ENCODE measurements around the gene LYPD6B. TPM values are rescaled to one million over a fixed set of nuclear protein-coding genes. Genes with fewer than 3 reads are reported as not detected.

The LYPD6B gene
- total and polyA plus RNA-seq, 9 donors: 0.17 to 17.0 (median 1.2) TPM; not detected in 2

DNA sequence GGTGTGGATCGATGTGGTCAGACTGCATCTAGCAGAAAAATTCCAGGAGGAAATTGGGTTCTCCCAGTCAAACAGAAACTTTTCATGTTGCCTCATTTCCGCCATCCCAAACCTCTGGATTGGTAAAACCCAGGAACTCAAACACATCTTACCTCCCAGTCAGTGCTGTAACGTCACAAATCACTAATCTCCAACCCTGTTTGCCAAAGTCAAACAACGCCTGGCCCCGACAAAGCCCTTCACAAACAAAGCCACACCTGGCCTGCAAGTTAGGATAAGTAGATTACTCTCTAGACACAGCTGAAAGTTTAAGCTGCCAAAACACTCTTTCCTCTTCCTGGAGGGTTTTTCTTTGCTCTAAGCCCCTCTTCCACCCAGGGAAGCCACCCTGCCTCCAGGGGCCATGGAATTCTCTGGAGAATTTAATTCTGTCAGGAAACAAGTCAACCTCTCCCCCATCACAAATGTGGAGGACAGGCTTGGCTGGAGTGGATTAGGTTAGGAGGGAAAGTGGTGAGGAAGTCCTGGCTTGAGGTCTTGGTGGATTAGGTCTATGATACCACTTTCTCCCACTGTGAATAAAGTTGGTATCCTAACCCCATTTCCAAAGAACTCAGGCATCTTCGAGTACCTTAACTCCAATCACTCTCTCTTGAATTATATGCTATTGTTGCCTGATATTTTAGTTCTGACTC, 86.7 kb downstream of the LYPD6B start:
- intact Hi-C loops (cut with DNase I): no loop called here
- Histone ChIP-seq H3K27me3 (no peaks in the 10 kb centered on the region), H3K27ac (no peak overlapping the region), H3K9me3 (no peaks in the 10 kb centered on the region), H3K4me1 (ENCODE audit: insufficient read depth) (no peaks in the 10 kb centered on the region), H3K36me3 (no peaks in the 10 kb centered on the region), H3K4me3 (no peak overlapping the region)
- TF ChIP-seq POLR2A (IDR thresholded peaks at IDR 0.05): no peak
- TF ChIP-seq, protein P1, sequence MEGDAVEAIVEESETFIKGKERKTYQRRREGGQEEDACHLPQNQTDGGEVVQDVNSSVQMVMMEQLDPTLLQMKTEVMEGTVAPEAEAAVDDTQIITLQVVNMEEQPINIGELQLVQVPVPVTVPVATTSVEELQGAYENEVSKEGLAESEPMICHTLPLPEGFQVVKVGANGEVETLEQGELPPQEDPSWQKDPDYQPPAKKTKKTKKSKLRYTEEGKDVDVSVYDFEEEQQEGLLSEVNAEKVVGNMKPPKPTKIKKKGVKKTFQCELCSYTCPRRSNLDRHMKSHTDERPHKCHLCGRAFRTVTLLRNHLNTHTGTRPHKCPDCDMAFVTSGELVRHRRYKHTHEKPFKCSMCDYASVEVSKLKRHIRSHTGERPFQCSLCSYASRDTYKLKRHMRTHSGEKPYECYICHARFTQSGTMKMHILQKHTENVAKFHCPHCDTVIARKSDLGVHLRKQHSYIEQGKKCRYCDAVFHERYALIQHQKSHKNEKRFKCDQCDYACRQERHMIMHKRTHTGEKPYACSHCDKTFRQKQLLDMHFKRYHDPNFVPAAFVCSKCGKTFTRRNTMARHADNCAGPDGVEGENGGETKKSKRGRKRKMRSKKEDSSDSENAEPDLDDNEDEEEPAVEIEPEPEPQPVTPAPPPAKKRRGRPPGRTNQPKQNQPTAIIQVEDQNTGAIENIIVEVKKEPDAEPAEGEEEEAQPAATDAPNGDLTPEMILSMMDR (IDR thresholded peaks at IDR 0.05): no peak
- TF ChIP-seq EP300 (IDR thresholded peaks at IDR 0.05): no peak
- 67 to 70% (median 67%) methylated on average over 6 of the region's 6 CpGs for WGBS, 3 donors
- no peak for DNase-seq

GRCh38 chr2:149129433-149129832, 90.9 kb downstream of the LYPD6B start:
- H3K36me3 ChIP-seq: no peaks in the 10 kb centered on the region
- H3K9me3 ChIP-seq: no peaks in the 10 kb centered on the region
- DNase-seq: no peak
- TF ChIP-seq POLR2A (IDR thresholded peaks at IDR 0.05): no peak
- no peak for TF ChIP-seq EP300 (IDR thresholded peaks at IDR 0.05)
- TF ChIP-seq, protein P1 (IDR thresholded peaks at IDR 0.05): no peak
- no peaks in the 10 kb centered on the region for H3K4me1 ChIP-seq (ENCODE audit: insufficient read depth)
- intact Hi-C loops (cut with DNase I): no loop called here
- no peak overlapping the region for H3K4me3 ChIP-seq
- 61 to 71% (median 63%) methylated on average over 2 of the region's 2 CpGs for WGBS, 3 donors
- H3K27ac ChIP-seq: no peak overlapping the region
- no peaks in the 10 kb centered on the region for H3K27me3 ChIP-seq

- Histone ChIP-seq H3K27me3 (no peaks in the 10 kb centered on the region), H3K4me1 (ENCODE audit: insufficient read depth) (no peaks in the 10 kb centered on the region)
- intact Hi-C loops (cut with DNase I): no loop called here
These were observed 93.8 kb downstream of the LYPD6B start for GRCh38 chr2:149132339-149132738.

DNA sequence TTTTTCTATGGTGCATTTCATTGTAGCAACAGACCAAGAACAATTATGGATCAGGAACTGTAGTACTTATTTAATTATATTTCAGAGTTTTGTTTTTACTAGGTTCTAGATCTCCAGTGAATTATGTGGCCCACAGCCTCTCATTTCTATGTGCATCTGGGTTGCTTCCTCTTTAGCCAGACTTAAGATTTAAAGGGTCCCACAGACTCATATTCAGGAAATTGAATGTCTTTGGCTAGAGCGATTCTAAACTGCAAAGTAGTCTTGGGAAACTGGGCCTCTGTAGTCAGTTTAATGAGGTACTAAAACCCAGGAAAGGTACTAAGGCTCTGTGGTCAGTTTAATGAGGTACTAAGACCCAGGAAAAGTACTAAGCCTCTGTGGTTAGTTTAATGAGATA, 94.4 kb downstream of the LYPD6B start:
- no peak for DNase-seq
- WGBS, 3 donors: 90 to 97% (median 94%) methylated on average over 1 of the region's 1 CpG
- intact Hi-C loops (cut with DNase I): no loop called here
- H3K4me1 ChIP-seq (ENCODE audit: insufficient read depth): no peaks in the 10 kb centered on the region
- no peaks in the 10 kb centered on the region for H3K36me3 ChIP-seq
- H3K4me3 ChIP-seq: no peak overlapping the region
- no peaks in the 10 kb centered on the region for H3K27me3 ChIP-seq
- H3K27ac ChIP-seq: no peak overlapping the region
- no peak for TF ChIP-seq EP300 (IDR thresholded peaks at IDR 0.05)
- TF ChIP-seq POLR2A (IDR thresholded peaks at IDR 0.05): no peak
- TF ChIP-seq, protein P1 (IDR thresholded peaks at IDR 0.05): no peak
- no peaks in the 10 kb centered on the region for H3K9me3 ChIP-seq

More at GRCh38 chr2:149132339-149132738, 93.8 kb downstream of the LYPD6B start:
- TF ChIP-seq, protein P1 (IDR thresholded peaks at IDR 0.05): no peak
- TF ChIP-seq EP300 (IDR thresholded peaks at IDR 0.05) (no peak), POLR2A (IDR thresholded peaks at IDR 0.05) (no peak)
- Histone ChIP-seq H3K36me3 (no peaks in the 10 kb centered on the region), H3K27ac (no peak overlapping the region), H3K9me3 (no peaks in the 10 kb centered on the region), H3K4me3 (no peak overlapping the region)
- no peak for DNase-seq
- WGBS, 3 donors: 44 to 66% (median 63%) methylated on average over 3 of the region's 3 CpGs

Data from ovary (tissue), 9 donors.